SU-DHL-6 (cell line): ENCODE measurements around the gene ZNF664.

Experiments used
- H2AFZ ChIP-seq: fragments of 200-600 bp; sonication (generic); 2 replicates; pipeline ENCODE4 v1.6.1; 2014; ENCODE audit warnings: low read depth, mild to moderate bottlenecking, moderate library complexity, mixed read lengths, antibody characterized with exemption, low read length; ENCODE audit not compliant: severe bottlenecking
- H3F3A ChIP-seq: fragments of 200-600 bp; shearing (Covaris generic); 2 replicates; pipeline ENCODE4 v1.6.0; 2016; ENCODE audit warnings: antibody characterized with exemption, mild to moderate bottlenecking; ENCODE audit not compliant: insufficient read depth
- H3K27ac ChIP-seq: fragments of 200-600 bp; sonication (generic); 2 replicates; pipeline ENCODE4 v1.5.1; 2016; ENCODE audit warnings: low read depth, mild to moderate bottlenecking, low read length, moderate library complexity, mixed read lengths
- H3K27me3 ChIP-seq: fragments of 200-600 bp; sonication (generic), shearing (Covaris generic); 2 replicates; pipeline ENCODE4 v1.6.0; 2014; ENCODE audit warnings: mild to moderate bottlenecking, low read length
- H3K36me3 ChIP-seq: fragments of 200-600 bp; sonication (generic); 2 replicates; pipeline ENCODE4 v1.6.1; 2014; ENCODE audit warnings: mild to moderate bottlenecking, low read length, mixed read lengths
- H3K4me2 ChIP-seq: fragments of 300-600, 200-600 bp; shearing (Covaris generic), sonication (generic); 2 replicates; pipeline ENCODE4 v1.6.0; 2014; ENCODE audit warnings: low read length, low read depth, mild to moderate bottlenecking; ENCODE audit not compliant: poor library complexity, severe bottlenecking
- H3K4me3 ChIP-seq: fragments of 200-600 bp; sonication (generic); 2 replicates; pipeline ENCODE4 v1.5.1; 2014; ENCODE audit warnings: antibody characterized with exemption, low read length, mild to moderate bottlenecking, mixed read lengths; ENCODE audit not compliant: insufficient read depth, poor library complexity, severe bottlenecking
- H3K79me2 ChIP-seq: fragments of 200-600 bp; sonication (generic); 2 replicates; pipeline ENCODE4 v1.6.1; 2014; ENCODE audit warnings: mild to moderate bottlenecking, low read length, moderate library complexity; ENCODE audit not compliant: insufficient read depth
- H3K9ac ChIP-seq: fragments of 200-600 bp; sonication (generic); 2 replicates; pipeline ENCODE4 v1.7.0; 2014; ENCODE audit warnings: mild to moderate bottlenecking, low read length
- H3K9me2 ChIP-seq: fragments of 200-600 bp; sonication (generic); replicated peaks from 2 replicates; pipeline ENCODE4 v1.6.1; 2014; ENCODE audit warnings: low read length; ENCODE audit not compliant: insufficient read depth
- H3K9me3 ChIP-seq: fragments of 200-600 bp; sonication (generic); 2 replicates; pipeline ENCODE4 v1.6.1; 2014; ENCODE audit warnings: low read length, mixed read lengths; ENCODE audit not compliant: insufficient read depth
- H4K20me1 ChIP-seq: fragments of 200-600 bp; sonication (generic); 2 replicates; pipeline ENCODE4 v1.6.1; 2014; ENCODE audit warnings: low read depth, mild to moderate bottlenecking, antibody characterized with exemption, low read length, moderate library complexity, mixed read lengths
- EZH2phosphoT487 ChIP-seq: fragments of 200-600 bp; sonication (generic), shearing (Covaris generic); conservative IDR thresholded peaks from 2 replicates; pipeline ENCODE4 v1.6.1; 2018; ENCODE audit warnings: mild to moderate bottlenecking, antibody characterized with exemption, low read length, moderate library complexity, mixed read lengths
- TF ChIP-seq, protein P1 (sequence below): fragments of 200-600 bp; sonication (generic); IDR thresholded peaks from one replicate; pipeline ENCODE4 v1.5.1; 2017; ENCODE audit warnings: antibody characterized with exemption, mild to moderate bottlenecking, low read length, moderate library complexity; ENCODE audit not compliant: insufficient read depth, poor library complexity, severe bottlenecking

Gene ZNF664

DNA sequence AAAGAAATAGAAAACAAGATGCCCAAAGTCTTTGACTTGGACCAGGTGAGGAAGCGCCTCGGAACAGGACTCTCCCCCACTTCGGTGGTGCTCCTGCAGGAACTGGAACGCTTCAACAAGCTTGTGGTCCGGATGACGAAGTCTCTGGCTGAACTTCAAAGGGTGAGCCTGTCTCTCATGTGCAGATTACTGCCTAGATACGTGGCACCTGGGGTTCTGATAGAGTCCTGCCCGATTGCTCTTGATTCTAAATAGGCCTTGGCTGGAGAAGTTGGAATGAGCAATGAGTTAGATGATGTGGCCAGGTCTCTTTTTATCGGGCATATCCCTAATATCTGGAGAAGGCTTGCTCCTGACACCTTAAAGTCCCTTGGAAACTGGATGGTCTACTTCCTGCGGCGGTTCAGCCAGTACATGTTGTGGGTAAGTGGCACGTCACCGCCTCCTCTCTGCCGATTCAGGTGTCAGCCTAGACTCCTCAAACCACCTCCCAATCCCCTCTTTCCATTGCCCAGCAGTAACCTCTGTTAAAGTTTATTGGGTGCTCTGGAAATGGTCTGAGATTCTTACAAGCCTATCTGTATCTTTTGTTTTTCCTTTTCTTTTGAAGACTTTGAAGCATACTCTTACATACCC is 41.2 kb upstream of the ZNF664 start:
- H3K27ac ChIP-seq: no peak overlapping the region
- H3K9me2 ChIP-seq: no peaks in the 10 kb centered on the region
- no peaks in the 10 kb centered on the region for H3K36me3 ChIP-seq
- H3K27me3 ChIP-seq: peaks cover 3% of the 10 kb centered on the region; the same call in 1 of the 2 replicates
- H3K79me2 ChIP-seq: no peaks in the 10 kb centered on the region
- no peaks in the 10 kb centered on the region for H4K20me1 ChIP-seq
- no peaks in the 10 kb centered on the region for H3K9me3 ChIP-seq
- no peak overlapping the region for H3K4me2 ChIP-seq
- H3K4me3 ChIP-seq: no peak overlapping the region
- H3F3A ChIP-seq: no peaks in the 10 kb centered on the region
- no peak overlapping the region for H3K9ac ChIP-seq
- H2AFZ ChIP-seq: no peak overlapping the region
- TF ChIP-seq EZH2phosphoT487: no peak
- TF ChIP-seq, protein P1, sequence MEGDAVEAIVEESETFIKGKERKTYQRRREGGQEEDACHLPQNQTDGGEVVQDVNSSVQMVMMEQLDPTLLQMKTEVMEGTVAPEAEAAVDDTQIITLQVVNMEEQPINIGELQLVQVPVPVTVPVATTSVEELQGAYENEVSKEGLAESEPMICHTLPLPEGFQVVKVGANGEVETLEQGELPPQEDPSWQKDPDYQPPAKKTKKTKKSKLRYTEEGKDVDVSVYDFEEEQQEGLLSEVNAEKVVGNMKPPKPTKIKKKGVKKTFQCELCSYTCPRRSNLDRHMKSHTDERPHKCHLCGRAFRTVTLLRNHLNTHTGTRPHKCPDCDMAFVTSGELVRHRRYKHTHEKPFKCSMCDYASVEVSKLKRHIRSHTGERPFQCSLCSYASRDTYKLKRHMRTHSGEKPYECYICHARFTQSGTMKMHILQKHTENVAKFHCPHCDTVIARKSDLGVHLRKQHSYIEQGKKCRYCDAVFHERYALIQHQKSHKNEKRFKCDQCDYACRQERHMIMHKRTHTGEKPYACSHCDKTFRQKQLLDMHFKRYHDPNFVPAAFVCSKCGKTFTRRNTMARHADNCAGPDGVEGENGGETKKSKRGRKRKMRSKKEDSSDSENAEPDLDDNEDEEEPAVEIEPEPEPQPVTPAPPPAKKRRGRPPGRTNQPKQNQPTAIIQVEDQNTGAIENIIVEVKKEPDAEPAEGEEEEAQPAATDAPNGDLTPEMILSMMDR: no peak

DNA sequence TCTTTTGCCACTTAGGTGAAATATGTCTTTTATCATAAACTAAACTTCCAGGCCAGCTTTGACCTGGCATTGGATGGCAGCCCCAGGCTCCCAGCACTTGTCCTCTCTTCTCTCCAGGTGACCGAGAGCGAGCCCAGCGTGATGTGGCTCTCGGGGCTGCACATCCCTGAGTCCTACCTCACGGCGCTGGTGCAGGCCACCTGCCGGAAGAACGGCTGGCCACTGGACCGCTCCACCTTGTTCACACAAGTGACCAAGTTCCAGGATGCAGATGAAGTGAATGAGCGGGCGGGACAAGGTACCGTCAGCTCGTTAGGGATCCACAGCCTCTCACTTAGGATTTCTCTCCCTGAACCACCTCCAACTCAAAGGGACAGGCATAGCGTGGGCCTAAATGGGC is 39.8 kb upstream of the ZNF664 start:
- H3F3A ChIP-seq: no peaks in the 10 kb centered on the region
- H3K27ac ChIP-seq: no peak overlapping the region
- no peak overlapping the region for H3K9ac ChIP-seq
- H2AFZ ChIP-seq: no peak overlapping the region
- no peak overlapping the region for H3K4me2 ChIP-seq
- no peaks in the 10 kb centered on the region for H3K9me3 ChIP-seq
- no peaks in the 10 kb centered on the region for H3K79me2 ChIP-seq
- H3K9me2 ChIP-seq: no peaks in the 10 kb centered on the region
- H3K4me3 ChIP-seq: no peak overlapping the region
- H4K20me1 ChIP-seq: no peaks in the 10 kb centered on the region
- TF ChIP-seq, protein P1: no peak
- no peak for TF ChIP-seq EZH2phosphoT487
- H3K27me3 ChIP-seq: no peaks in the 10 kb centered on the region
- no peaks in the 10 kb centered on the region for H3K36me3 ChIP-seq

DNA sequence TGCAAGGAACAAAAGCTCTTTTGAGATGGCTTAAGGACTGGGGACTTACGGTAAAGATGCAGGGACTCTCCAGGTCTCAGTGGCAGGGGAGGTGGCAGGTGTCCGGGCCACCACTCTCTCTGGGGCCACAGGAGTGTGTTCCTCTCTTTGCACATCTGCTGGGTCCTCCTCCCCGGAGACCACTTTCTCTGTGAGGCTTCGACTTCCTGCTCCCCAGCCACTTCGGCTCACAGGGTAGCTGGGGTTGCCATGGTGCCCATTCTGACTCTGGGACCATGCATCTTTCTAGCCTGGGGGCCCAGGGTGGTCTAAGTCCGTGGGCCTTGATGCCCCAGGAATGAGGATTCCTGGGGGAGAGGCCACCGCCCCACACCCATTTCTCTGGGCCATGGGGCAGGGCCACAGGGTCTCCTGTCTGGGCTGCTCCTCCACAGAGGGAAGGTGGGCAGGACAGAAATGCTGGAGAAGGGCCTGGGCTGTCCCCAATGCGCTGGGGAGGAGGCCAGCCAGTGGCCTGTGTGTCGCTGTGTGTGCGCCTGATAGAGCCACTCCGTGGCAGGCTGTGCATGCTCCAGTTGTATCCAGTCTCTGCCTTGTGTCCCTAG is 38.9 kb upstream of the ZNF664 start:
- H3K9me3 ChIP-seq: no peaks in the 10 kb centered on the region
- no peak overlapping the region for H3K9ac ChIP-seq
- no peak overlapping the region for H2AFZ ChIP-seq
- H3K36me3 ChIP-seq: no peaks in the 10 kb centered on the region
- no peaks in the 10 kb centered on the region for H4K20me1 ChIP-seq
- H3F3A ChIP-seq: no peaks in the 10 kb centered on the region
- no peak overlapping the region for H3K4me2 ChIP-seq
- H3K79me2 ChIP-seq: no peaks in the 10 kb centered on the region
- TF ChIP-seq EZH2phosphoT487: no peak
- H3K27ac ChIP-seq: no peak overlapping the region
- H3K4me3 ChIP-seq: no peak overlapping the region
- H3K27me3 ChIP-seq: no peaks in the 10 kb centered on the region
- H3K9me2 ChIP-seq: no peaks in the 10 kb centered on the region

DNA sequence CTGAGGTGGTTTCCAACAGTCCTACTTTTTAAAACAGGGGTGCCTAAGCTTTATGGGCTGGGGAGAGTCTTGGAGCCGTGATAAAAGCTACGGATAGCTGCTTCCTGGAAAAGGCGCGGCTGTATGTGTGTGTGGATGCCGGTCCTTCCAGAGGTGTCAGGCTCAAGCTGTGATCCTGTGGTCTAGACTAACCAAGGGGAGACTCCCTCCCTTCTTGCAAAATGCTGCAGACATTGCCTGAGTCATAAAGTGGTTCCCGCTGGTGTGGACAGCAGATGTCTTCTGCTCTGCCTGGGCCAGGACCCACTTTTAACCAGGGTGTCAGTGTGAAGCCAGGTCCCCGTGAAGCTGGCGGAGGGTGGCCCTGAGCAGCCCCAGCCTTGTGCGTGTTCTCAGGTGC is 38.2 kb upstream of the ZNF664 start:
- Histone ChIP-seq H3K36me3 (no peaks in the 10 kb centered on the region), H3K79me2 (no peaks in the 10 kb centered on the region), H3K9me3 (no peaks in the 10 kb centered on the region), H4K20me1 (no peaks in the 10 kb centered on the region), H3K27me3 (no peaks in the 10 kb centered on the region), H2AFZ (no peak overlapping the region), H3K4me3 (no peak overlapping the region), H3K4me2 (no peak overlapping the region), H3K9me2 (no peaks in the 10 kb centered on the region), H3K27ac (no peak overlapping the region), H3F3A (no peaks in the 10 kb centered on the region), H3K9ac (no peak overlapping the region)
- no peak for TF ChIP-seq EZH2phosphoT487
- TF ChIP-seq, protein P1: no peak
